ENCODE results near the gene ROBO1.

The ROBO1 gene

GRCh38 chr3:78645628-78646310 is 1122.0 kb downstream of the ROBO1 start:
- DNase-seq: peak; percentile 66

- no peak for DNase-seq
Observed at GRCh38 chr3:78644847-78645246, 1123.0 kb downstream of the ROBO1 start.

- DNase-seq: no peak
Observed at GRCh38 chr3:78642226-78643035, 1125.4 kb downstream of the ROBO1 start.

GRCh38 chr3:78641703-78642102 is 1126.1 kb downstream of the ROBO1 start:
- DNase-seq: no peak

DNA sequence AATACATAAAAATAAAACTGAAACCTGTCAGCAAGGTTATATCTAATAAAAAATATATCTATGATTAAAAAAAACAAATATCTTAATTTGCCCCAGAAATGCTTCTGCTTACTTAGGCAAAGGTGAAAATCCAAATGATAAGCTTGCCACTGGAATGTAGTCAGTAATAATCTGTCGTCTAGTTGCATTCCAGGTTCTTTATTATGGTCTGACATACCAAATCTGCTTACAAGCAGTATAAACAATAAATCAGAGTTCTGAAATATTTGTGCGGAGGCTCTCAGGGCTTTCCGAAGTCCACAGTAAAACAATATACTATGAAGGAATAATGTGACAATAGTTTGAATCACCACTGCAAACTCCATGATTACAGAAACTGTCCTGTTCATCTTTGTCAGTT is 1133.5 kb downstream of the ROBO1 start:
- DNase-seq: no peak

DNA sequence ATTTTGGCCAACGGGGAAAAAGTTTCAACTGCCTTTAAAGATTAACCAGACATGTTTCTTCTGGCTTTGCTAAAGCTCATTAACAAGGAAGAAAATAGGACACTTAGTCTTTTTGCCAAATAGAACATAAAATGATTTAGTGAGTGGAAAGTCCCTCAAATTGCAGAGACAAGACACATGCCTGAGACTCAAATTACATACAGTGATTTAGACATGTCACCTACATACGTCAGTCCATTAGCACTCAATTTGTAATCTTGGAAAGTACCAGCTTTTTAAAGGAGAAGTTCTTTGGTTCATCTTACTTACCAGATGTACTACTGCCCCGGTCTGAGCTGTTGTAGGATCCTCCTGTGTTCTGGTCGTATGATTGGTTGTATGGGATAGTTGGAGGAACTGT is 1134.2 kb downstream of the ROBO1 start:
- DNase-seq: no peak

- no peak for DNase-seq
Observed at GRCh38 chr3:78632925-78633553, 1134.8 kb downstream of the ROBO1 start.

DNA sequence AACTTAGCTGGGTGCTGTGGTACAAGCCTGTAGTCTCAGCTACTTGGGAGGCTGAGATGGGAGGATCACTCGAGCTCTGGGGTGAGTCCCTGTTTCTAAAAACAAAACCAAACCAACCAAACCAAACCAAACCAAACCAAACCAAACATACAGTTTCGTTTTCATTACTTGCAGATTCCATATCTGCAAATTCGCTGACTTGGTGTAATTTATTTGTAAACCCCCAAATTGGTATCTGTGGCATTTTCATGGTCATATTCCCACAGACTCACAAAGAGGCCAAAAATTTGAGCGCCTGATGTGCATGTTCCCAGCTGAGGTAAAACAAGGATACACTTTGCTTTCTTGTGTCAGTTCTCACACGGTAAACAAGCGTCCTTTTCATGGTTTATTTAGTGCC is 1138.3 kb downstream of the ROBO1 start:
- no peak for DNase-seq

DNA sequence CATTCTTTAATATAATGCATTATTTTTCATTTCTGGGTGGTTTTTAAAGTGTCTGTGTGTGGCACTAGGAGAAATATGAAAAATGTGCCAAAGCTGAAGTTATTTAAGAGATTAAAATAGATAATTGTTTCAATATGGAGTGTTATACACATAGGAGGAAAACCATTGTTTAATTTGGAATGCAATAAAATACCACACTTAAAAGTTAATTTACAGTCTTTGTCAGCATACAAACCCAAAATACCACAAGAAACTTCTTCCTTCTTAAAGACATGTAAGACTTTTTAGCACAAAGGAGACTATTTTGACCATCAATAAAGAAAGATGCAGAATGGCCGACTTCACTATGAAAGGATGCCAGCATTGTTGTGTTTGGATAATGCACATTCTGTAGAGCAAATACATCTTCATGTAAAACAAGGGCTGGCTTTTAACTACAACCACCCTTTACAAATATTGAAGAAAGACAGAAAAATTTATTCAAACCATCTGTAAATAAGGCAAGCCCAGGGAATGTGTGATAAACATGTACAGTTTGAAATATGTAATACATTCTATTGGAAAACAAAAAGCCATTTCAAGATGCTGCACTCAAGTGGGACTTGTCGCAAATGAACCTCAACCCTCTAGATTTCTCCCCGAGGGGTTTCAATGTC is 1146.6 kb downstream of the ROBO1 start:
- DNase-seq: no peak

DNA sequence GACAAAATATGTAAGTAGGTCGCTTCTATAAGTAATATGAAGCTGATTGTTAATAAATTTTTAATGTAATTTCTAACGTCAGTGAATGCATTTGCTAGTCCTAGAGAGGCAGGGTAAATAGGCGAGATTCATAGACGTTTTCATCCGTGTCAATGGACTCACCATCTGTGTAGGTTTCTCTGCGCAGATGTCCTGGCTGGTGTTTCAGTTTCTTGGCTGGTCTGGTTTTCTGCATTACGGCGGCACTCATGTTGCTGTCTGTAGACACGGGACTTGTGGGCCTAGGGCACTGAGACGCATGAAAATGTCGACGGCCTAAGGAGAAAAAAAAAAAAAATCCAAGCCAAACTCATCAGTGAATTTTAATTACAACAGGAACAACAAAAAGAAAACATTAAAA is 1153.3 kb downstream of the ROBO1 start:
- no peak for DNase-seq

DNA sequence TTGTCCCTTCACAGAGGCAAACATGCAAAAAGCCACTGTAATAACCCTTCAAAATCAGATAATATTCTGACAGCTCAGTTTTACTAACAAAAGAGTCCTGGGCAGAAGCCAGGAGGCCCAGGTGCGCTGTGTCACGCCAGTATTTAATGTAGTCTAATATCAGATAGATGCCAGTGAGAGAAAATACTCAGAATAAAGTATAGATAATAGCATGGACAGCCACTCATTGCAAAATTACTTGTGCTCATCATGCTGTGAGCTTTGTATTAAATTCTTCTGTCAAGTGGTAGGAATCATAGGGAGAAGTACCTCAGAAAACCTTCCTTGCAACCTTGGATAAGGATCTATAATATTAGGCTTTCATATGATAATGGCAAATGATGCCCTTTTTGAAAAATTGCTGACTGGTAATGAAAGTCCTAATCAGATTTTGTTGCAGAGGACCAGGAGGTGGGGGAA is 1154.3 kb downstream of the ROBO1 start:
- no peak for DNase-seq

GRCh38 chr3:78611278-78611677 is 1156.5 kb downstream of the ROBO1 start:
- DNase-seq: no peak

DNA sequence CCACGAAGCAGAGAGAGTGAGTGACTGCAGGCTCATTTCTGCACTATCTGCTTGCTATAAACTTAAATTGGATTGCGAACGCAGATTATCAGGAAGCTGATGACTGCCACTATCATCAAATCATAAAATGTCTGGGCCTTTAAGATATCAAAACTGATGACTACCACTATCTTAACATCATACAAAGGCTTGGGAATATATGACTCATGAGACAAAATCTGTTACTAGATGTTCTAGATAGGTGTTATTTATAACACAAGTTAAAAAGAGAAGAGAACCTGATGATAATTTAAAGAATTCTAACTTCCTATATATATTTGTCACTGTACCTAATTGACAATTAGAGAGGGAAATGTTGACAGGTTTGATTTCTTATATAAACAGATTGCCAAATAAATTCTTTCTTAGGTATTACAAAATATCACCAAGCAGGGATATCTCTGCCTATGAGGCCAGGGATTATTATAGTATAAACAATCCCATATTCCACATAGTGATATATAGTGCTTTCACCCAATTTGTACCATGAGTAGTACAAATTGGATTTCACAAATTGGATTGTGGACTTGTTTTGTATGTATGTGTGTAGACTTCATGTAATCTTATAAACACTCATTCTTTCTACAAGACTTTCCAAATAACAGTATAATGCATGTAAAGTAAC is 1157.2 kb downstream of the ROBO1 start:
- DNase-seq: no peak

DNA sequence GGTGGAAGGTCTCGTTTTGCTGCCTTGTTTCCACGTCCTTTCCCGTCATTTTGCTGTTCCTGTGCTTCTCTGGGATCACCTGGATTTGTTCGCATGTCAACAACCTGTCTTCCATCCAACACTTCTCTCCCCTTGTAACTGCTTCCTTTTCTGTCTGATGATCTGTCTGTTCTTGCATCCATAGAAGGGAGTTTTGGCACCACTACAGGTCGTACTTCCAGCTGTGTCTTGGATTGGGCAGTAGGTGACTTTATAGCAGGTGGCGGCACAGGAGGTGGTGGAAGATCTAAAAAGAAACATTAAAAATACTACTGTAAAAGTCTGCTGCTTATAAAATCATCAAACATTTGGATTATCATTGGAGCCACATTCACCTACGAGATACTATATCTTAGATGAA is 1161.0 kb downstream of the ROBO1 start:
- DNase-seq: no peak

DNA sequence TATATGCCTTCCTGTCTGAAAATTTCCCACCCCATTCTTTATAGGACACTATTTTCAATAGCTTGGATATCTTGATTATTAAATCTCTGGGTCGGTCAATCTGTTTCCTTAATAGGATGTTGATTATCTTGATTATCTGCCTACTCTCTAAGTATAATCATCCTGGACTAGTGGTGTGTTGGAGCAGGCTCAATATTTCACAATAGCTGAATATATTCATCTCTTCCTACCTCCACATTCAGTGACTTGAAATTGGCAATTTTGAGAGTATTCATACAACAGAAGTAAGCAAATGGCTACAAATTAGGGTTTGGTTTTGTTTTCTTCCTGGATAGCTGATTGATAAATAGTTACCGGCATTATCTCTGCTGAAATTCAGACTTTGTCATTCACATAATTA is 1162.6 kb downstream of the ROBO1 start:
- DNase-seq: no peak

DNA sequence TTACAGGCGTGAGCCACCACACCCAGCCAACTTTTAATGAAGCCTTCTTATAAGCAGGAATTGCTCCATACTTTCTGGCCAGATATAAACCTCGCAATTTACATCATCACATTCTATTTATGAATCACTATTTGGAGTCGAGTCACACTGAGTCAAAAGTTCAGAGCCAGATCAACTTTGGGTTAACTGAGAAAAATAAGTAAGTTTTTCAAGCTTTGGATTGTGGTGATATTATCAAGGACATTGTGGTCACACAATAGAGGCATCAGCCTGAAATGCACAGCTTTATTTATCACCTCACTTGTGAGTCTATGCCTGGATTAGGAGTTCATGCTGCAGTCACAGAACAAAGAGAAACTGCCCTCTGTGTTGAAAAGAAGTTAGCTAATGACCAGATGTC is 1163.5 kb downstream of the ROBO1 start:
- no peak for DNase-seq

- no peak for DNase-seq
Observed at GRCh38 chr3:78601249-78601648, 1166.5 kb downstream of the ROBO1 start.

GRCh38 chr3:78589778-78590177 is 1178.0 kb downstream of the ROBO1 start:
- no peak for DNase-seq

GRCh38 chr3:78588906-78589621 is 1178.7 kb downstream of the ROBO1 start:
- DNase-seq: no peak

- DNase-seq: no peak
Observed at GRCh38 chr3:78580681-78581080, 1187.1 kb downstream of the ROBO1 start.

DNA sequence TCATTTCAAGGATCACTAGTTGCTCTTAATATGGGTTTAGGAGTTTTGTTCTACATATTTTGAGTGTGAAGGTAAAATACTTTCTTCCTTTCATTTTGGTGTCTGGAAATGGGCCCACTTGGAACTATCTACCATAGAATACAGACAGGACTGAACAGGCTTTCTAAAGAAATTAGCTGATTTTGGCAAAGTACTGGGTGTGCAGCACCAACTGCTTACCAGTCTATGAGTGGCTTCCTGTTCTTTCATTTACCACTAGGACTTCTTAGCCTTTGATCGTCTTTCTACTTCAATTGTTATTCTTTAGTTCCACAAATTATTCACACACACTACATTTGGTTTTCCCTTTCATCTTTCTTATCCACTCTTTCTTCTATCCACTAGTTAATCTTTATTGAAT is 1196.3 kb downstream of the ROBO1 start:
- DNase-seq: no peak

DNA sequence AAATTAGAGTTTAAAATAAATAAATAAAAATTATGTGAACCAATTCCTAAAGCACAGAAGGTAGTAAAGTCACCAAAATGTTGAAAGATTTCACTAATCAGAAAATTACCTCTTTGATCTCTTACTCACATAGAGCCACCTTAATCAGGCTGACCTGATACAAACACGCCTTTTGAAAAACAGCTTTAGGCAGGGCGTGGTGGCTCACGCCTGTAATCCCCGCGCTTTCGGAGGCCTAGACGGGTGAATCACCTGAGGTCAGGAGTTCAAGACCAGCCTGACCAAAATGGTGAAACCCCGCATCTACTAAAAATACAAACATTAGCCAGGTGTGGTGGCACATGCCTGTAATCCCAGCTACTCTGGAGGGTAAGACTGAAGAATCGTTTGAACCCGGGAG is 1197.3 kb downstream of the ROBO1 start:
- no peak for DNase-seq

Data from RPMI8226 (cell line).